HG02610 (cell line): ENCODE results near the gene UBE2B.
"Not testable (repeated sequence)": the region's sequence is repeated elsewhere in the genome, so short reads cannot be mapped to it uniquely, and the experiment has no call there.

Source experiments
- ATAC-seq: cut with Tn5 transposase; IDR thresholded peaks from one replicate; pipeline ENCODE4 v1.9.1; 2021; ENCODE audit warnings: mild to moderate bottlenecking, moderate library complexity; ENCODE audit not compliant: unreplicated experiment

The UBE2B gene

DNA sequence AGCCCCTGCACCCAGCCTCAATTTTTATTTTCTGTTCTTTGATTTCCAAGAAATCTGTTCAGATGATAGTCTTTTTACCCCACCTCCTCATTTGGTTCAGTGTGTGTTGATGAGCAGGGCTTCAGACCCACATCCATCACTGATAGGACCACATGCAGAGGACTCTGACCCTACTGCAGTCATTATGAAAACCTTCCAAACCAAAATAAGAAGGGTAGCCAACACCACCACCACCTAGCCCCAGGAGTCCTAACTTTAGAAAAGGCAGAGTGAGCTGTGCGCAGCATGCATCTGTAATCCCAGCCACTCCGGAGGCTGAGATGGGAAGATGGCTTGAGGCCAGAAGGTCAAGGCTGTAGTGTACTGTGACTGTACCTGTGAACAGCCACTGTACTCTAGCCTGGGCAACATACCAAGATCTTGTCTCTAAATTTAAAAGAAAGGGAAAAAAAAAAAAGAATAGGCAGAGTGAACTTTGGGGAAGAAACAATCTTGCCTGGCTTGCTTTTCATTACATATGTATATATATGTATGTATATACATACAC is 27.3 kb downstream of the UBE2B start:
- ATAC-seq, result no peak

DNA sequence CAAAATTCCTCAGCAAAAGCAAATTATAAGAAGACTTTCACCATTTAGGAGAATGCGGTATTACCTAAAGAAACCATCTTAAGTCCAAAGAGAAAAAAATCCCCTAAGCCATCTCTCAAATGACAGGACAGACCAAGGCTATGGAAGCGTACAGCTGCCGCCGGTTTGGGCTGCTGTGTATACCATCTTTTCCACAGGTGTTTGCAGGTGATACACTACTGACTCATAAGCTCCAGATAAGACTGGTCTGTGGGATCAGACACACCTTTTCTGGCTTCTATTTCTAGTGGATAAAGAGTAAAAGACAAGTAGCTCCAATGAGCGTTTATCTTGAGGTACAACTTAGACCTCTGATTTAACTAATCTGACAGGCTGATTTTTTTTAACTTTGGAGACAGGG is 32.6 kb downstream of the UBE2B start:
- no peak for ATAC-seq

DNA sequence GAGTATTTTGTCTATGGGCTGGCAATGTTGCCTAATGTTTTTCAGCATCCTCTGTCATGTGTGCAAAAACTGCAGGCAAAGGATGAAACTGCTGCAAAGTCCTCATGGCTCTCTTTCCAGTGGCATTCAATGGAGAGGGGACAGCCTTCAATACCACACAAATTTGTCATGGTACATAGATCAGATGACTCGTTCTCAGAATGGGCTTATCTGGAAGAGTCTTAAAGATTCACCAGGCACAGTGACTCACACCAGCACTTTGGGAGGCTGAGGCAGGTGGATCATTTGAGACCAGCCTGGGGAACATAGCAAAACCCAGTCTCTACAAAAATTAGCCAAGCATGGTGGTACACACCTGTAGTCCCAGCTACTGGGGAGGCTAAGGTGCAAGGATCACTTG is 35.0 kb downstream of the UBE2B start:
- ATAC-seq, result no peak

DNA sequence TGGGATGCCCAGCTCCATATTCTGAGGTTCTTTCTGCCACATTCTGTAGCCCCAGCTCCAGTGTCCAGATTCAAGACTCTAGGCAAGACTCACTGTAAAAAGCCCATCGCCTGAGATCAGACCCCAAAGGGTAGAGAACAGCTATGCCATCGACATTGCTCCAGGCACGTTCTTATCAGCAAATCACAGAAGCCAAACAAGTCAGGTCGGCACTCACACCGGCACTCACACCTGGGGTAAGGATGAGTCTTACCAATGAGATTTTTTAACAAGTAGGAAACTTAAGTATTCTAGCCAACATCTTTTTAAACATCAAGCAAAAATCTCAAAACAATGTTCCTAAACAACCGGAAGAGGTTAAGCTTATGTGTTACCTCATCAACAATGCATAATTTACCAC is 38.0 kb downstream of the UBE2B start:
- no peak for ATAC-seq

DNA sequence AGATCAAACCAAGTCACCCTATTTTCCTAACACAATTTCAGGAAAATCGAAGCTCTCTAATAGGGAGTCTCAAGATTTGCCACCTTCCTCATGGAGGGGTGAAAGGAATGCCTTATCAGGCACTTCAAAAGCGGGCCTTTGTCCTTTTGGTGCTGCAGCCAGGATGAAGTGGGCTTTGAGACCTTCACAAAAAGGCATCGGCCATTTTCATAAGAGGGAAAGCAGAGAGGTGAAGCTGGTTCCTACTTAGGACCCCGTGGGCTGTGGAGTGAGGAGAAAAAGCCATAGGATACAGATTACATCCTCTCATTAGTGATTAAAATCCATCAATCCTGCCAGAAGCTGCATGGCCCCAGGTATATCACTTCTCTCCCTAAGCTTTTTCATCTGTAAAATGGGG is 39.5 kb downstream of the UBE2B start:
- no peak for ATAC-seq

DNA sequence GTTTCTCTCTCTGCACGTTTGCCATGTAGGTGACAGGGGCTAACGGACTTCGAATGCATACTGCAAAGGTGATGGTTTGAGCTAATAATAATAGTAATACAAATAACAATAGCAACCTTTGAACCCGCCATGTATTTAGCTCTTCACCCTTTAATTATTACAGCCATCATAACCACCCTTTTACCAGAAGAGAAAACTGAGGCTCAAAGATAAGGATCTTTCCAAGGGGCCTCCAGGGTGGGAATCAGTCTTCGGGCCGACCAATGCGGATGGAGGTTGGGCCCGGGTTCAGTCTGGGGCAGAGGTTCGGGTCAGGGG is 39.8 kb downstream of the UBE2B start:
- ATAC-seq, result no peak

DNA sequence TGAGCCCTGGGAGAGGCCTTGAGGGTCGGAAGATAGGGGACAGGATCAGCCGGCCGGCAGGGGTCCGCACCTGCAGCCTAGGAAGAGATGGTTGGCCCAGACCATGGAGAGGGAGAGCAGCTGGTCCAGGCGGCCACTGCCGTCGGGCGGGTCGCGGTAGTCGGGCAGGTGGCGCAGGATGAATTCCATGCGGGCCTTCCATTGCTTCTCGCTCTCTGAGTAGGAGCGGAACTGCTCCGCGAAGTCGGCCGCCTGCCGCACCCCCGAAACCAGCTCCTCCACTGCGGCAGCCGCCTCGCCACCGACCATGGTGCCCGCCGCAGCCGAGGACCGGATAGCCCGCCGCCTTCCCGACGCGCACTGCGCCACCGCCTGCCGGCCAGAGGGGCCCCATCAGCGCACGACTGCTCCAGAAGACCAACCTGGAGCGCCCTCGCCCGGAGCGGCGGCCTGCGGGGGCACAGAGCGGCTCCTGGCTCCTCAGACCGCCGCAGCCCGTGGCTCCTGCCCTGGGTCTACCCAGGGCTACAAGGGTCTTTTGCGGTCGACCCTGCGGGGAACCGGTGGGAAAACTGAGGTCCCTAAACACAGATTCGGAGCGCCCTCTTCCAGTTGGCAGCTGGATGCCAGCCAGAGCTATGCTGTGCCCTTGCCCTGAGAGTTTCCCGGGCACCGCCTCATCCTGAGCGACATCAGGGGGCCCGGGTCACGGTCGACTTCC is 40.3 kb downstream of the UBE2B start, which contains the start of gene CDKN2AIPNL:
CDKN2AIPNL (minus strand) TSS at position 336 of the 721 bp plus-strand sequence; CDS start at position 309, 27 bp downstream.
- ATAC-seq, result peak; percentile 99

DNA sequence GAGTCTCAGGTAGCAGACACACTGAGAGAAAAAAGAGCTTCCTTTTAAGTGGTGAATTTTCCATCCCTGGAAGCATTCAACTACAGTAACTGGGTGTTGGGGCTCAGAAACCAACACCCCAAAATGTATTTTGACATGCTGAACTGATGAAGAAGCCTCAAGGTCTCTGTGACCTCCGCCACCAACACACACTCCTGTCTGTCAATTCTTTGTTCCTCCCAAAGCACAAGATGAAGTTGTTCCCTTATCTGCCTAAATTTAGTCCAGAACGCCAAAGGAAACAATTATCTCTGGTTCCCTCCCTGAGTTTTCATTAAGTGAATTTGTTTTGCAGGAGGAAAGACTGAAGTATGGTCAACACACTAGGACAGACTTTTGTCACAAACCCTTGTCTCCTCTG is 41.7 kb downstream of the UBE2B start:
- no peak for ATAC-seq

DNA sequence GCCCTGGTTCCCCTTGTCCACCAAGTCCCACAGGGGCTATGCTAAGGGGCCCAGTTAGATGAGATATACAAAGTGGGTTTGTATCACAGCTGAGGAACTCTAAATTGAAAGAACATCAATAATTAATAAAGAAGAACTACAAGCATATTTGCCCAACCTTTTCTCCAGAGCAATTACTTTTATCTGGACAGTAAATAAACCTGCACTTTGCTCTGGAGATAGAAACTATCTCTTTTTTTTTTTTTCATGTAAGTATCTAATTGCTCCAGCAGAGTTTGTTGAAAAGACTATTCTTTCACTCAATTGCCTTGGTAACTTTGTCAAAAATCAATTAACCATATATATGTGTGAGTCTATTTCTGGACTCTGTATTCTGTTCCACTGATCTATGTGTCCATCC is 46.3 kb downstream of the UBE2B start:
- ATAC-seq, result no peak

DNA sequence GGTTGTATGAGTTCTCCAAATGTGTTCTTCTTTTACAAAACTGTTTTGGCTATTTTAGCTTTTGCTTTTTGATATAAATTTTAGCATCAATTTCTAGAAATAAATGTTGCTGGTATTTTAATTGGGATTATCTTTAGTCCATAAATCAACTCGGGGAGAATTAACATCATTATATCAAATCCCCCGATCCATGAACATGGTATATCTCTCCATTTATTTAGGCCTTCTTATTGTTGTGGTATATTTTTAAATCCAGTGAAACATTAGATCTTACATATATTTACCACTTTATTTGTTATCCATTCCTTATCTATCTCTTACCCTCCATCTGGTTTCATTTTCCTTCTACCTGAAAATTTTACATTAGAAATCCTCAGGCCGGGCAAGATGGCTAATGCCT is 47.6 kb downstream of the UBE2B start:
- ATAC-seq, result no peak

DNA sequence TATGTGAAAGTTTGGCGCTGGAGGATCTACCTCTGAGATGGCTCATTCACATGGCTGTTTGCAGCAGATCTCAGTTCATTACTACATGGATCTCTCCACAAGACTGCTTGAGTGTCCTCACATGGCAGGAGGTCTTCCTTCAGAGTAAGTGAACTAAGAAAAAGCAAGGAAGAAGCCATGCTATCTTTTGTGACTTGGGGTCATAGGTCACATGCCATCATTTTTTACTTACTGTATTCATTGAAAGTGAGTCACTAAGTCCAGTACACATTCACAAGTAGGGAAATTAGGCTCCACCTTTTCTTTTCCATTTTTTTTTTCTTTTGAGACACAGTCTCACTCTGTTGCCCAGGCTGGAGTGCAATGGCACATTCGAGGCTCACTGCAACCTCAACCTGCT is 49.0 kb downstream of the UBE2B start:
- ATAC-seq, result no peak

DNA sequence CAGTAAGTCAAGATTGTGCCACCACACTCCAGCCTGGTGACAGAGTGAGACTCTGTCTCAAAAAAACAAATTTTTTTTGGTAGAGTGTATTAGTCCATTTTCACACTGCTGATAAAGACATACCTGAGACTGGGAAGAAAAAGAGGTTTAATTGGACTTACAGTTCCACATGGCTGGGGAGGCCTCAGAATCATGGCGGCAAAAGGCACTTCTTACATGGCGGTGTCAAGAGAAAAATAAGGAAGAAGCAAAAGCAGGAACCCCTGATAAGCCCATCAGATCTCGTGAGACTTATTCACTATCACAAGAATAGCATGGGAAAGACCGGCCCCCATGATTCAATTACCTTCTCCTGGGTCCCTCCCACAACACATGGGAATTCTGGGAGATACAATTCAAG is 49.7 kb downstream of the UBE2B start:
- not testable (repeated sequence) for ATAC-seq

DNA sequence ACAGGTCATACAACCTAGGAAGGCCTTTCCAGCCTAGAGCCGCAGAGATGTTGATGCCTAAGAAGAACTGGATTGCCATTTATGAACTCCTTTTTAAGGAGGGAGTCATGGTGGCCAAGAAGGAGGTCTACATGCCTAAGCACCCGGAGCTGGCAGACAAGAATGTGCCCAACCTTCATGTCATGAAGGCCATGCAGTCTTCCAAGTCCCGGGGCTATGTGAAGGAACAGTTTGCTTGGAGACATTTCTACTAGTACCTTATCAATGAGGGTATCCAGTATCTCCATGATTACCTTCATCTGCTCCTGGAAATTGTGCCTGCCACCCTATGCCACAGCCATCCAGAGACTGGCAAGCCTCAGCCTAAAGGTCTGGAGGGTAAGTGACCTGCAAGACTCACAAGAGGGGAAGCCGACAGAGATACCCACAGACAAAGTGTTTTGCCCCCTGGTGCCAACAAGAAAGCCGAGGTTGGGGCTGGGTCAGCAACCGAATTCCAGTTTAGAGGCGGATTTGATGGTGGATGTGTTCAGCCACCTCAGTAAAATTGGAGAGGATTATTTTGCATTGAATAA is 51.5 kb downstream of the UBE2B start:
- no peak for ATAC-seq

DNA sequence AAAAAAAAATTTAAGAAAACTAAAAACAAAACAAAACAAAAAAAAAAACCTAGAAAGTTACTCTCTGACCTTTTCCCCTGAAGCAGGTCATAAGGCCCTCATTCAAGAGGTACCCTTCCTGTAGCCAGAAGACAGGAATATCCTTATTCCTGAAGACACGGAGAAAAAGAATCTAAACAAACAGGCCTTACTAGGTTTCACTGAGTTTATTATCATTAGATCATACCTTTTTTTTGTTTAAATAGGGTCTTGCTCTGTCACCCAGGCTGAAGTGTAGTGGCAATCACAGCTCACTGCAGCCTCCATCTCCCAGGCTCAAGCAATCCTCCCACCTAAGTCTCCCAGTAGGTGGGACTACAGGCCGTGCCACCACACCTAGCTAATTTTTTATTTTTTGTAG is 52.0 kb downstream of the UBE2B start:
- ATAC-seq, result no peak

DNA sequence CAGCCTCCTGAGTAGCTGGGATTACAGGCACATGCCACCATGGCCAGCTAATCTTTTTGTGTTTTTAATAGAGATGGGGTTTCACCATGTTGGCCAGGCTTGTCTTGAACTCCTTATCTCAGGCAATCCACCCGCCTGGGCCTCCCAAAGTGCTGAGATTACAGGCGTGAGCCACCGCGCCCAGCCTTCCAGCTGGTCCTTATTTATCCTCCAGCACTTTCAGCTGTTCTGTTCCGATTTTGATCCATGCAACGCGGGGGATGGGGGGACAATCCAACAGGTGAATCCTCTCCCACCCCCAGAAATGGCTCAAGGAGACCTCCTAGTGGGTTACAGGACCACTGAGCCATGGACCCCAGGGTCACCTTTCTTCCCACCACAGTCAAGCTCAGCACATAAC is 55.0 kb downstream of the UBE2B start:
- no peak for ATAC-seq

DNA sequence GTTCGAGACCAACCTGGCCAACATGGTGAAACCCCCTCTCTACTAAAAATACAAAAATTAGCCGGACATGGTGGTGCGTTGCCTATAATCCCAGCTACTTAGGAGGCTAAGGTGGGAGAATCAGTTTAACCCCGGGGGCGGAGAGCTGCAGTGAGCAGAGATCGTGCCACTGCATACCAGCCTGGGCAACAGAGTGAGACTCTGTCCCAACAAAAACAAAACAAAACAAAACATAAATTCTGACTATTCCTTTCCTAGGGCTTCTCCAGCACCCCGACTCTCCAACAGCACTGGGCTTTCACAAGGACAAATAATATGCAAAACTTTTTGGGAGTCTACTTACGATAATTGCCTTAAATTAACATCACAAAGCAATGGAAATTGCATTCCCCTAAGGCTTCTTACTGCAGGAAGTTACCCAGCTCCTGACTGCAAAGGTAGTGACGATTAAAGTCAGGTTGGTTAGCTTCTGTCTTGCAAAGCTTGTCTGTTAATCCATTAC is 56.2 kb downstream of the UBE2B start:
- ATAC-seq, result no peak

DNA sequence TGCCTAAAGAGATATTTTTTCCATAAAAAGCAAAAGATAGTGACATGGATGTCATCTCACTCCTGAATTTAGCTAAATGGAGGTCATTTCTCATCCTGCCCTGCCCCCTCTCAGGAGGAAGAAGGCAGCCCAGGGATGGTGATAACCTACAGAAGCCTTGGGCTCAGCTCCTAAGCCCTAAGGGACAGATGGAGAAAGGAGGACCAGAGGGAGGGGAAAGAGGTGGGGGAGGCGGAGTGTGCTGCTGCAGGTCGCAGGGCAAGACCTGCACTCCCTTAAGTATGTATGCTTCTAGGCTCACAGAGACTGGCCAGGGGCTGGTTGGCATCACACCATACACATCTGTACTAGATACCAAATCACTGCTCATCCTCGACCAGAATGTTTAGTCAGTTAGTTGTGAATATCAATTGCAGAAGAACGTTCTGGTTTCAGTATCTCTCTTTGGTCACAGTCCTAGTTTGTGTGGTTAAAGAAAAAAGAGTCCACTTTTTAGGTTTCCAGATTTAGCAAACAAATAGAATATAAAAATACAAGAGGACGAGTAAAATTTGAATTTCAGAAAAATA is 58.7 kb downstream of the UBE2B start:
- no peak for ATAC-seq

DNA sequence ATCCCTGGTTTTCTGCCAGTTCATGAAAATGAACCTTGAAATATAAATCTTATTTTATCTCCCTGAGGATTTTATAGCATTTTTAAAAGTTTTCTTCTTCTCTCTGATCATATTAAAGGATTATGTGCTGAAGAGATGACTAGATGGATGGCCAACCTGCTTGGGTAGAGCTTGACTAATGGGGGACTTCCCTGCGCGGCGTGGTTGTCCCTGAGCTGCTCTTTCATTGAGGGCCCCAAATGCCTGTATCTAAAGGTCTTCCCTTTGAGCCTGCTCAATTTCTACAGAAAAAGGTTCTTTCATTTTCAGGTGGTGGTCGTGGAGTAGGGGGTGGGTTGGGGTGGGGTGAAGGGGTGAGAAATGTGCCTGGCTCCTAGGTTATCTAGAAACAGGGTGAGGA is 60.8 kb downstream of the UBE2B start:
- ATAC-seq, result no peak

DNA sequence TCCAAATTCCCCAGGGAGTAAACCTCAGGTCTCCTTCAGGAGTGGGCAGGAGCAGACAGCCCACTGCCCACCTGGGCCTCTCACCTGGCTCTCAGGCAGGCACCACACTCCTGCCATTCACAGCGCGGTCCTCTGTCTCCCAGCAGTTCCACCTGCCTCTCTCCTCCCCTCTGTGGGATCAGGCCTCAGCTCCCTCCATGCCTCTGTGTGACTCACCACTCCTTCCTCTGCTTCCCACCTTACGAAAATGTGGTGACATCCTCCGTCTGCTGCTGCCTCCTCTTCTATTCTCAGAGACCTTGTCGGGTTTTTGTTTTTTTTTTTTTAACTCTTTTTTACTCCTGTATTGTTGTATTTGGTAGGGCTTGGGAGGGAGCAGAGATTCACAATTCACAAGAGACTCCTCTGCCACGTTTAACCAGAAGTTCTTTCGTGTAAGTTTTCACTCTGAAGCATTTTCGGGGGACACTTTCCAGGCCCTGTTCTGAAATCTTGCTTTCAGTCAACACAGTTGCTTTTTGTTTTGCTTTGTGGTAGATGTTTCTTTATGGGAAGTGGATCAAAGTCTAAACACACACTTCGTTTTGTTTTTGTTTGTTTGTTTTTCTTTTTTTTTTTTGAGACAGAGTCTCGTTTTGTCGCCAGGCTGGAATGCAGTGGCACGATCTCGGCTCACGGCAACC is 61.4 kb downstream of the UBE2B start:
- no peak for ATAC-seq

DNA sequence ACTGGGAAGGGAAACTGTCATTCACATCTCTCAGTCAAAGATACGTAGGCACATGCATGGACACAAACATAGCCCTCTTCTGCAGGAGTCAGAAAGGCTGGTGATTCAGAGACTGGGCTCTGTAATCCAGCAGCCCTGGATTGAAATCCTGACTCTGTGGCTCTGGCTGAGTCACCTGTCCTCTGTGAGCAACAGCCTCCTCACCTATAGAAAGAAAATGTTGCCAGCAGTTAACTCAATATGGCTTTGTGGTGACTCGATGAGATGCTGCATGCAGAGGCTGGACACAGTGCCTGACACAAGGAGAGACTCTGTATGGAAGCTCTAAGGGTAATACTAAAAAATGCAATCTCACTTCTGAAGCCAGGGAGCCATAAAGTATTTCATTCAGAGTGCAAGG is 64.2 kb downstream of the UBE2B start:
- no peak for ATAC-seq

DNA sequence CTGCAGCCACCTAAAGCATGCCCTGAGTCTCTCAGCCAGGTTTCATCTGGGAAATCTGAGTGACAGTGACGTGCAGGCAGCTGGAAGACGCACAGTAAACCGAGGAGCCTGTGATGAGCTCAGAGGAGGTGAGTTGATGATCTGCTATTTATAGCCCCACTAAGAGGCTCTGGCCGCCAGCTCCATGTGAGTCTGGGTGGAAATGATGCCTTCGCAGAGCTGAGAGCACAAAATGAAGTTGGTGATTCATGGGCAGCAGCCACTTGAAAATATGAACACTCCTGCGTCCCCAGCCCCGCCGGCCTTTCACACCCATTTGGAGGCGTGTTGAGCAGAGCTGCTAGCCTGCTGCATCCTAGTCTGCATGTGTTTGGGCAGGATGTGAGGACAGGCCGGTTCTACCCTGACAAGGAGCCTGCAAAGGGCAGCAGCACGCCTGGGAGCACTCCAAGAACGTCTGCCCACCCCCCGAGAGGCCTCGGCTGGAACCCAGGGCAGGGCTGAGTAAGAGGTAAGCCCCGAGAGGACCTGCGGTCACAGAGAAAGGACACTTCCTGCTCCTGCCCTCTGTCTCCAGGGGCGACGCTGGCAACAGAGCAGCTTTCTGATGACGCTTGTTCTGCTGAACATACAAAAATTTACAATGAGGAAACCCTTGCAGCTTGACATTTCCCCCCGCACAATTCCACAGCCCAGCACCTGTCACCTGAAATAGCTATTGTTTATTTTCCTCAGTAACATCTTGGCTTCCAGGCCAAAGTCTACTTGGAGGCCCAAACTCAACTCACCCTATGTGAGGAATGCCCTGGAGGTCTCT is 65.4 kb downstream of the UBE2B start:
- ATAC-seq, result peak; percentile 81
